ENCODE data around the gene TEAD2. TPM values are rescaled to one million over a fixed set of nuclear protein-coding genes. Genes with fewer than 3 reads are reported as not detected.
A peak's percentile ranks its signal among the peaks of the same experiment; 100 is the strongest.

The TEAD2 gene
- total and polyA plus RNA-seq, 9 of the 15 experiments (the other 6 are each of a cell fraction or from before 2014, with no cell fraction given): 1.6 to 27.0 (median 13.9) TPM

DNA sequence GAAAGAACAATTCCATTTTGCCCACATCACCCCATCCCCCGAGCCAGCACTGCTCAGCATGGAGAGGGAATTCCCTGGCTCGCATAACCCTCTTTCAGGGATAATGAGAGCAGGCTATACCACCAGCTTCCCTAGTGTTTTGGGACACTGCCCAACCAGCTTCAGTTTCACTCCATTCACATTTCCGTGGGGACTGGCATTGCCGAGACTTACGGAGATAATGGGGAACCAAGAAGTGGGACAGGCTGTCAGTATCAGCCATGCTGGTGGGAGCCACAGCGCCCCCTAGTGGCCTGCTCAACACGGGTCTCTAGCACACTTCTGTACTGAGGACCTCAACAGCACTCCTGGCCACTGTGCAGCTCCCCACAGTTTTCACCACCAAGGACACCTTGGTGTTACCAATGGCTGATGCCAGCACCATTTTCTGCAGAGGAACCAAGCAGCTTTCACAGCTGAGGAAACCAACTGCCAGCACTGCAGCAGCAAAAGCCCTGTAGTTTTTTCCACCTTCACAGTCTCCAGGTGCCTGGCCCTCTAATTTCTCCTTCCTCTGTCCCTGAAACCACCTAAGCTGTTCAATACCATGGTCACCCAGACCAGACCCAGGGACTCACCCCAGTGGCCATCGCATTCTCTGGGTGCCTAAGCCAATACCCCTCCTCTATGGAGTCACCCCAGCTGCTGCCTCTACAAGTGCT lies 60.9 kb downstream of the TEAD2 start (continued):
- TF ChIP-seq, protein P1, sequence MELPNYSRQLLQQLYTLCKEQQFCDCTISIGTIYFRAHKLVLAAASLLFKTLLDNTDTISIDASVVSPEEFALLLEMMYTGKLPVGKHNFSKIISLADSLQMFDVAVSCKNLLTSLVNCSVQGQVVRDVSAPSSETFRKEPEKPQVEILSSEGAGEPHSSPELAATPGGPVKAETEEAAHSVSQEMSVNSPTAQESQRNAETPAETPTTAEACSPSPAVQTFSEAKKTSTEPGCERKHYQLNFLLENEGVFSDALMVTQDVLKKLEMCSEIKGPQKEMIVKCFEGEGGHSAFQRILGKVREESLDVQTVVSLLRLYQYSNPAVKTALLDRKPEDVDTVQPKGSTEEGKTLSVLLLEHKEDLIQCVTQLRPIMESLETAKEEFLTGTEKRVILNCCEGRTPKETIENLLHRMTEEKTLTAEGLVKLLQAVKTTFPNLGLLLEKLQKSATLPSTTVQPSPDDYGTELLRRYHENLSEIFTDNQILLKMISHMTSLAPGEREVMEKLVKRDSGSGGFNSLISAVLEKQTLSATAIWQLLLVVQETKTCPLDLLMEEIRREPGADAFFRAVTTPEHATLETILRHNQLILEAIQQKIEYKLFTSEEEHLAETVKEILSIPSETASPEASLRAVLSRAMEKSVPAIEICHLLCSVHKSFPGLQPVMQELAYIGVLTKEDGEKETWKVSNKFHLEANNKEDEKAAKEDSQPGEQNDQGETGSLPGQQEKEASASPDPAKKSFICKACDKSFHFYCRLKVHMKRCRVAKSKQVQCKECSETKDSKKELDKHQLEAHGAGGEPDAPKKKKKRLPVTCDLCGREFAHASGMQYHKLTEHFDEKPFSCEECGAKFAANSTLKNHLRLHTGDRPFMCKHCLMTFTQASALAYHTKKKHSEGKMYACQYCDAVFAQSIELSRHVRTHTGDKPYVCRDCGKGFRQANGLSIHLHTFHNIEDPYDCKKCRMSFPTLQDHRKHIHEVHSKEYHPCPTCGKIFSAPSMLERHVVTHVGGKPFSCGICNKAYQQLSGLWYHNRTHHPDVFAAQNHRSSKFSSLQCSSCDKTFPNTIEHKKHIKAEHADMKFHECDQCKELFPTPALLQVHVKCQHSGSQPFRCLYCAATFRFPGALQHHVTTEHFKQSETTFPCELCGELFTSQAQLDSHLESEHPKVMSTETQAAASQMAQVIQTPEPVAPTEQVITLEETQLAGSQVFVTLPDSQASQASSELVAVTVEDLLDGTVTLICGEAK (IDR thresholded peaks at IDR 0.05): no peak
- TF ChIP-seq, protein P1 (CRISPR knock-in tag; IDR thresholded peaks at IDR 0.05): no peak
- no peak for TF ChIP-seq HNRNPUL1 (IDR thresholded peaks at IDR 0.05; ENCODE audit: low read length)
- no peak for TF ChIP-seq RBM22 (IDR thresholded peaks at IDR 0.05; ENCODE audit: low read depth, low read length, poor library complexity, severe bottlenecking)
- TF ChIP-seq JUND (IDR thresholded peaks at IDR 0.05; ENCODE audit: borderline replicate concordance, low read depth, low read length): peak; percentile 42; the same call in 1 of the 2 replicates
- TF ChIP-seq JUND (tag; IDR thresholded peaks at IDR 0.05; ENCODE audit: borderline replicate concordance, low read depth, low read length): no peak; the same call in 2 of the 3 replicates
- TF ChIP-seq TAF9B (IDR thresholded peaks at IDR 0.05; ENCODE audit: partially characterized antibody): no peak
- TF ChIP-seq RCOR1 (IDR thresholded peaks at IDR 0.05; ENCODE audit: borderline replicate concordance in 1 of 2, low read depth in 2 of 2, low read length in 2 of 2): peak in 1 of 2 experiments; percentile 41; a peak in 1 of 4 replicates
- no peak for TF ChIP-seq CREB1 (IDR thresholded peaks at IDR 0.05)
- no peak for TF ChIP-seq CREB1 (CRISPR knock-in tag; IDR thresholded peaks at IDR 0.05)
- TF ChIP-seq, protein P2, sequence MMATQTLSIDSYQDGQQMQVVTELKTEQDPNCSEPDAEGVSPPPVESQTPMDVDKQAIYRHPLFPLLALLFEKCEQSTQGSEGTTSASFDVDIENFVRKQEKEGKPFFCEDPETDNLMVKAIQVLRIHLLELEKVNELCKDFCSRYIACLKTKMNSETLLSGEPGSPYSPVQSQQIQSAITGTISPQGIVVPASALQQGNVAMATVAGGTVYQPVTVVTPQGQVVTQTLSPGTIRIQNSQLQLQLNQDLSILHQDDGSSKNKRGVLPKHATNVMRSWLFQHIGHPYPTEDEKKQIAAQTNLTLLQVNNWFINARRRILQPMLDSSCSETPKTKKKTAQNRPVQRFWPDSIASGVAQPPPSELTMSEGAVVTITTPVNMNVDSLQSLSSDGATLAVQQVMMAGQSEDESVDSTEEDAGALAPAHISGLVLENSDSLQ (IDR thresholded peaks at IDR 0.05): peak; percentile 69
- TF ChIP-seq, protein P3, sequence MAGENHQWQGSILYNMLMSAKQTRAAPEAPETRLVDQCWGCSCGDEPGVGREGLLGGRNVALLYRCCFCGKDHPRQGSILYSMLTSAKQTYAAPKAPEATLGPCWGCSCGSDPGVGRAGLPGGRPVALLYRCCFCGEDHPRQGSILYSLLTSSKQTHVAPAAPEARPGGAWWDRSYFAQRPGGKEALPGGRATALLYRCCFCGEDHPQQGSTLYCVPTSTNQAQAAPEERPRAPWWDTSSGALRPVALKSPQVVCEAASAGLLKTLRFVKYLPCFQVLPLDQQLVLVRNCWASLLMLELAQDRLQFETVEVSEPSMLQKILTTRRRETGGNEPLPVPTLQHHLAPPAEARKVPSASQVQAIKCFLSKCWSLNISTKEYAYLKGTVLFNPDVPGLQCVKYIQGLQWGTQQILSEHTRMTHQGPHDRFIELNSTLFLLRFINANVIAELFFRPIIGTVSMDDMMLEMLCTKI (IDR thresholded peaks at IDR 0.05; ENCODE audit: partially characterized antibody): no peak

Measured in K562 (cell line).